Stimulated activated CD4-positive, alpha-beta T cell treated with anti-CD3 and anti-CD28 coated beads, Interleukin-15, amount 100 ng/mL, for 48 hours (primary cell): ENCODE results near the gene VGF.
A peak's percentile ranks its signal among the peaks of the same experiment; 100 is the strongest.

Source experiments
- DNase-seq, 2 donors: peaks; one replicate each; pipeline ENCODE4 v3.0.0-alpha.2; 2020; ENCODE audit warnings: low read depth in 2 of 2

VGF gene

DNA sequence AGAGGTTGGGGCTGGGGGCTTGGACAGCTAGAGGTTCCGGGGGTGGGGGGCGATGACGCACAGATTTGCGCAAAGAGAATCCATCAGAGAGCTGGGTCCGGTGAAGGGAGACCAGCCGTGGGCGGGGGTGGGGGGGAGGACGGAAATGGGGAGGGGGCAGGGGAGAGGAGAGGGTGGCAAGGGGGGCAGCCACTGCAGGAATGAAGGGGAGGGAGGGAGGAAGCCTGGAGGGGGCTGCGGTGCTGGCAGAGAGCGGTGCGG lies 1.2 kb upstream of the VGF start:
- no peak for DNase-seq

DNA sequence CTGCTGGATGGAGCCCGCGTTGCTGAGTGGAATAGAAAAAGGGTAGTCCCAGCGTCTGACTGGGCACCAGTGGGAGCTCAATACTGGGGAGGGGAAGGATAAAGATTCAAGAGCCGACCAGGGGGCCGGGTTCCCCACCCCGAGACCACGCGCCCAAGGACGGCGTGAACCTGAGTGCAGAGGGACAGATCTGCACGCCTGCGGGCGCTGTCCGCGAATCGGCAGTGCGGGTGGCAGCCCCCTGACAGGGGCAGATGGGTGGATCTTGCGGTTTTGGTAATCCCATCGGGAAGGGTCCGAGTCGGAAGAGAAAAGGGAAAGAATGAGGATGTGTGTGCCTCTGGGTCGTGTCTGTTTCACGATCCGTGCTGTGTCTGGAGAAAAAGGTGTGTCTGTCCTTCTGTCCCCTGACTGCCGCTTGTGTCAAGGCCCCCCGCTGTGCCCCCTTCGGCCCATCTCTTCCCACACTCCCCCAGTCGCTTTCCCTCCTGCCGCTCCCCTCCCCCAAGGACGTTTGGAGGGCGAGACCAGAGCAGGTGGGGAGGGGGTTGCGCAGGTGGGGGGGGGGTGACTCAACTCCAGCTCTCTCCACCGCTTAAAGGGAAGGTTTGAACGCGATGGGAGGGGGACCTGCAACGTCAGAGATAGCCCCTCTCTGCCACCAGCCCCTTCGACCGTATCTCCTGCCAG lies 734 bp upstream of the VGF start:
- DNase-seq: no peak

DNA sequence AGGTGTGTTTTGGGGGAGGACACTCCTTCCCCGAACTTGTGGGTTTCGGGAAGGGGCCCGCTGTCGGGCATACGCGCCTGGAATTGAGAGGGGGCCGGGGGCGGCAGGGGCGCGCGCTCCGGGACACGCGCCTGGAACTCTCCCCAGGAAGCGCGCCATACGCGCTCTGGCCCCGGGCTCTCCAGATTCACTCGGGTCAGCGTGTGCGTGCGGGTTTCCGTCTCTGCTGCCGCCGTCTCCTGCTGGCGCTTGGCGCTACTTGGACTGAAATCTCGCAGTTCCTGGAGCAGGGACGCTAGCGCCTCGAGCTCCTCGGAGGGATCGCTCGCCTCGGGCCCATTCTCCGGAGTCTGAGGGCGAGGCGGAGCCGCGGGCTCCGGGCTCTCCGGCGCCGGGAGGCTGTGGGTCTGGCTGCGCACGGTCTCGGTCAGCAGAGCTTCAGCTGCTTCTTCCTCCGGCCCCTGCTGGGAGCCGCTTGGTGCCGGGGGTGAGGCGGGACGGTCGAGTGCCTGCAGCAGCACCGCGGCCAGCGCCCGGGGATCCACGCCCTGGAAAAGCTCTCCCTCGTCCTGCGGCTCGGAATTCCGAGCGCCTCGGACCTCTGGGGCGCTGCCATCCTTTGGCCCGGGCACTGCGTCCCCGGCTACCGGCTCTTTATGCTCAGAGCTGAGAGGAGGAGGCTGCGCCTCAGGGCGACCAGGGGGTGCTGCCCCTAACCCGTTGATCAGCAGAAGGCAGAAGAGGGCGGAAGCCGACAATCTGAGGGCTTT lies 1.1 kb downstream of the VGF start:
- no peak for DNase-seq

DNA sequence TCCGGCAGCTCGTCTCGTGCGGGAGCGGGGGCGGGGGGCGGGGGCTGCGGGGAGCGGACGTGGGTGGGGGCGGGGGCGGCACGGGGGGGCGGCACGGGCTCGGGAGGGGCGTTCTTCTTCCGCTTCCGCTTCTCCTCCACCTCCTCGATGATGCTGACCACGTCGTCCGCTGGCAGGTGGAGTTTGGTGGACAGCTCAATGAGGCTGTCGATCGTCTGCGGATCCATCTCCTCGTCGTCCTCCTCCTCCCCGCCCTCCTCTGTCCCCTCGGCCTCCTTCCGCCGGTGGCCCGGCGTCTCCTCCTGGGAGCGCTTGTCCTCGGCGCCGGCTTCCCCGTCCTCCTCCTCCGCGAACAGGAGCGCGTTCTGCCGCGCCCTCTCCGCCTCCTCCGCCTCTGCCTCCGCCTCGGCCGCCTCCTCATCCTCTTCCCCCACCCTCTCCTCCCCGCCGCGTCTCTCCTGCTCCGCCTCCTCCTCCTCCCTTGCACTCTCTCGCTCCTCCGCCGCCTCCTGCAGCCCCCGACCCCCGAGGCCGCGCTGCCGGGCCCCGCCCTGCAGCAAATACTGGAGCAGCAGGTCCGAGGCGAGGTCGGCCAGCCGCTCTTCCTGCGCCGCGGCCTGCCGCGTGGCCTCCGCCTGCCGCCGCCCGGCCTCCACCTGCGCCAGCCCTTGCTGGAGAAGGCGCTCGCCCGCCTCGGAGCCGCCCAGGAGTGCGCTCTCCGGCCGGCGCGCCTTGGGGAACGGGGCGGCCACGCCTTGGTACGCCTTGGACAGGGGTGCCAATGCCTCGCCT lies 1.9 kb downstream of the VGF start:
- DNase-seq: no peak

DNA sequence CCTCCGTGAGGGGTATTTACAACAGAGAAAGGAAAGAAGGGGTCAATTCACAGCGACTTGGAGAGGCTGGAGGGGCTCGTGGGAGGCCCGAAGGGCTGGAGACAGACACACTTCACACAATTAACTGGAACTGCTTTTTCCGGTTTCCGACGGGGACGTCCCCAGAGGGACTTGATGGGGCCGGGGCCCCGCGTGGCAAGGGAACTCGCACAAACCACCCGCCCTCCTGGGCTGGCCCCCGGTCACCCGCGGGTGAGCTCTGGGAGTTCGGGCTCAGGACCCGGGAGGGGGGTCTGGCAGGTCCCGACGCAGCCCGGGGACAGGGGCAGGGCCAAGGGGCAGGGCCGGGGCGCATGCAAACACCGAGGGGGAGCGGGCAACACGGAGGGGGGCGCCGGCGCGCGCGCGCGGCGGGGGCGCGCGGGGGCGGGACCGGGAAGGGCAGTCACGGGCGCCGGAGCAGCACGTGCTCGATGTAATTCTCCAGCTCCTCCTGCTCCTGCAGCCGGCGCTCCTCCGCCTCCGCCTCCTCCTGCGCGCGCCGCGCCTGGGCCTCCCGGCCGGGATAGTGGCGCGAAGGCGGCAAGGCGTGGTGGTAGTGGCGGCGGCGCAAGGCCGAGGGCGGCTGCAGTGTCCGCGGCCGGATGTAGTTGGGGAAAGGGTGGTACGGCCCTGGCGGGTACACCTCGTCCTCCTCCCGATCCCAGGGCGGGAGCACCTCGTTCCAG lies 2.7 kb downstream of the VGF start:
- no peak for DNase-seq

DNA sequence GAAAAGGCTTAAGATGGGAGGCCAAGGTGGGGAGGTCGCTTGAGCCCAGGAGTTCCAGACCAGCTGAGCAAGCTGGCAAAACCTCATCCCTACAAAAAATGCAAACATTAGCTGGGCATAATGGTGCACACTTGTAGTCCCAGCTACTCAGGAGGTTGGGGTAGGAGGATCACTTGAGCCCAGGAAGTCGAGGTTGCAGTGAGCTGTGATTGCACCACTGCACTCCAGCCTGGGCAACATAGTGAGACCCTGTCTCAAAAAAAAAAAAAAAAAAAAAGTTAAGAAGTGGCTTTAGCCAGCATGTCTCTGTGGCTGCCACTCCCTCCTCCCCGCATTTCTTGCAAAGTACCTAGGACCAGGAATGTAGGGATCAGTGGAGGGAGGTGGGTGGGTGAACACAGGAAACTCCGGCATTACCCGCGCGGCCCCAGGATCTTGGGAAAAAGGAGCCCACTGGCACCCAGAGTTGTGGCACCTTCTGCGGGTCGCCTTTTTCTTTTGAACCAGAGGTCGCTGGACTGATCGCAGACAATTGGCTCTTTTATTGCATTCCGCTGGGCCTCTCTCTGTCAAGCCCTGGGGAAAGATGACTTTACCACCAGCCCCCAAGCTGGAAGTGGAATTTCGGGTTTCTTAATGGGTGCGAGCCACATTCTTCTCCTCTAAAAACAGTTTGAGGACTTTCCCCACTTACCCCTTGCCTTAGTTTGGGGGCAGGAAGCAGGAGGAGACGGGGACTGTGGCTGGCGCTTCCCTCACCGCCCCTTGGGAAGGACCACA lies 3.5 kb downstream of the VGF start:
- DNase-seq: no peak

DNA sequence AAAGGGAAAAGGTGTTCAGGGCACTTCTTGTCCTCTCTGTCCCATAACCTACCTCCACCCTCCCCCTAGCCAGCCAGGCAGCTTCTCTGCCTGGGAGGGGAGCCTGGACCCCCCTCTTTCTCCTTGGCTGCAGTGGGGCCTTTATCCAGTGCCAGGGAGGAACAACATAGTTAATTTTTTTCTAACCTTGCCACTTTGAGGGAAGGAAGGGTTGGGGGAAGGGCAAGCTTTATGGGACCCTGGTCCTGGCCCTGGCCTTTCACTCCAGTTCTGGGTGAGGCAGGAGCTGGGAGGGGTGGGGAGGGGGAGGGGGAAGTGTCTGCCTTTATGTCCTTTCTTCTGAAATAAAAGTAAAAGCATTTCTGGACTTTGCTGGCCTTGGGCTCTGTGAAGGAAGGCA lies 4.5 kb downstream of the VGF start:
- DNase-seq: no peak

DNA sequence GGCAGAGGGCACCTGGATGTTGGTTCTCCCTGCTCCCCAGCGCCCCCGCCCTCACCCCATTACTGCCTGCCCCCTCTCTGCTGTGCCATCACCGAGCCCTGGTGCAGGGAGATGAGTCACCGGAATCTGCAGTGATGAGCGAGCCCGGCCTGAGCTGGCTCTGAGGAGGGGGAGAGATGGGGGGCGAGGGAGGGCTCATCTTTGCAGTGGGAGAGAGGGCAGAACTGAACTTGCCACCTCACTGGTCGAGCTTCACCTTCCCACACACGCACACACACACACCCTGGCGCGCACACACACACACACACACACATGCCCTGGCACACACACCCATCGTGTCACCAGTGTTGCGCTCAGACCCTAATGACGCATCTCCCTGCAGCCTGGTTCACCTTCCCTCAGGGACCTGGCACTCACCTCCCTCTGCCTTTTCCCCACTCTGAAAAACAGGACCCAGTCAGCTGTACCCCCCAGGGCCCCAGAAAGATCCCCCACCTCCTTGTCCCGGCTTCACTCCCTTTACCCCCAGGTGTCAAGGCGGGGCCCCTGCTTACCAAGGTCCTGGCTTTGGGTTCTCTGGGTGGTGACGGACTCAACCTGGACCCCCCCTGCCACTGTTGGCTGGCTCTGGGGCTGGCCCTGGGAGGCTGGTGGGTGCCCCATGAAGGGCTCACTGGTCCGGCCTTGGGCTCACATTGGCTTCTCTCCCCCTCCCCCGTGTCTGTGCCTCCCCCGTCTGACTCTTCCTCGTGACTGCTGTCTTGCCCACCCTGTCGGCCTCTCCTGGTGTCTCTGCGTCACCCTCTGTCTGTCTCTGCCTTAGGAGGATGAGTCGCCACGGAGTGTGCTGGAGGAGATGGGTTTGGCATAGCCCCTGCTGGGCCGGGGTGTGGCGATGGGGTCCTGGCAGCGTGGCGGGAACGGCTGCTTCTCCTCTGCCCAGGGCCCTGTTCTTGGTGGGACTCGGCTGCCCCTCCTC lies 5.4 kb downstream of the VGF start:
- no peak for DNase-seq

DNA sequence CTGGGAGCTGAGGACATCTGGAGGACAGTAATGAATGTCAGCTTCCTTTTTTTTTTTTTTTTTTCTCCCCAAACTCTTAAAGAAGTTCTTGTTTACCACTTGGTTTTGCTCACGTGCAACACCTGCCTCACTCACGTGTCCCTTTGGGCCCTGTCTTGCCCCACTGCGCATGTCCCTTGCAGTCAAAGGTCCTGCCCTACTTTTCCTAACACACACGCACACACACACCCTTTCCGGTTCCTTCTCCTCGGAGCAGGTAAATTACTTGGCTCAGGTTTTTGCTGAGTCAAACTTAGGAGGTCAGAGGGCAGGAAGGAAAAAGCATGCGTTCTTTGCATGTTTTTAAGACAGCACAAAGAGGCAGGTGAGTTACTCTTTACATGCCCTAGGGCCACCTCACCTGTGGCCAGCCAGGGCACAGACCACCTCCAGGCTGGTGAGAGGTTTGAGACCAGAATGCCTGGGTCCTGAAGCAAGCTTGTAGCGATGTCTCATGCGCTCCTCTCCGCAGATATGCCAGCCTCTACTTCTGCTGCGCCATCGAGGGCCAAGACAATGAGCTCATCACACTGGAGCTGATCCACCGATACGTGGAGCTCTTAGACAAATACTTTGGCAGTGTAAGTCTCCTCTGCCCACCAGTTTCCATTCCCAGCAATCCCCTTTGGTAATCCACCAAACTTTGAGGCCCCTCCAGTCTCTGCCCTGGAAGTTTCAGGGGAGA lies 8.3 kb downstream of the VGF start:
- no peak for DNase-seq

DNA sequence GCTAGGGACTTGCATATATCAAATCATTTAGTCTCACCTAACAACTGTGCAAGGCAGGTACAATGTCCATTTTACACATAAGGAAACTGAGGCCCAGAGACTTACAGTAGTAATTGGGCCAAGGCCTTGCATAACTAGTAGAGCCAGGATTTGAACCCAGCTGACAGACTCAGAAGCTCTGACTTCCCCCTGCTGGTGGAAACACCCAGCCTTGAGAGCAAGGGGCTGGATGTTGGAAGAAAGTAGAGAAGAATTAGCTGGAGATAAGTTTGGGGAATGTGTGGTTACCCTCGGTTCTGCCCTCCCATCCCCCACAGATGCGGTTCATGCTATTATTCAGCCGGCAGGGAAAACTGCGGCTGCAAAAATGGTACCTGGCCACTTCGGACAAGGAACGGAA lies 9.1 kb downstream of the VGF start:
- no peak for DNase-seq

DNA sequence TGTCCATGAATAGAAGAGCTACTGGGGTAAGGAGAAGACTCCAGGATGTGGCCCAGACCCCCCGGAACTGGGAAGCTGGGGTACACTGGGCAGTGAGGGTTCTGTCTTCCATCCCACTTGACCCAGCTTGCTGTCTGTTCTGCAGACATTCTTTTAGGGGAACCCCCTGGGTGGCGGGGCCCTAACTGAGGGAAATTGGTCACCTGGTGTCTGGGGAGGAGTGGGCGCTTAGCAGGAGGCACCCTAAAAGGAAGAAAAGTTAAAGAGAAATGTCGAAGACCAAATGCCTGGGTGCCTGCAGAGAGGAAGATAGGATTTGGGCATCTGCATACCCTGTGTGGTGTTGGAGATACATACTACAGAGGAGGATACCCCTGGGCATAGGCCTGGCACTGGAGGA lies 10.1 kb downstream of the VGF start:
- DNase-seq: no peak

DNA sequence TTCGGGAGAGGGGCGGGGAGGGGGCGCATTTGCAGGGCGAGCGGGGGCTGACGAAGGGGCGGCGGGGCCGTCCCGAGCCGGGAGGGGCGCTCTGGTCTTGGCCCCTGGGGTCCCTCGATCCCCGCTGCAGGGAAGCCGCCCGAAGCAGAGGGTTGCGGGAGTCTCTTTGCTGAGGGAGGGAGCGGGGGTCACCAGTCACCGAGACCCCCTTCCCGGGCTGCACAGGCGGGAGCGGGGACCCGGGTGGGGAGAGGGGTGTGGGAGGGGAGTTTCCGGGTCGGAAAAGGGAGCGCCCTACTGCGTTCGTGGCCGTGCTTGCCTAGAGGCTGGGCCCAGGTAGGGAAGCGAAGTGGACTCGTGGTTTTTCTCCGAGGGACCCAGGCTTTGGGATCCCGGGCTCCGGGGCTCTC lies 10.7 kb downstream of the VGF start:
- no peak for DNase-seq

DNA sequence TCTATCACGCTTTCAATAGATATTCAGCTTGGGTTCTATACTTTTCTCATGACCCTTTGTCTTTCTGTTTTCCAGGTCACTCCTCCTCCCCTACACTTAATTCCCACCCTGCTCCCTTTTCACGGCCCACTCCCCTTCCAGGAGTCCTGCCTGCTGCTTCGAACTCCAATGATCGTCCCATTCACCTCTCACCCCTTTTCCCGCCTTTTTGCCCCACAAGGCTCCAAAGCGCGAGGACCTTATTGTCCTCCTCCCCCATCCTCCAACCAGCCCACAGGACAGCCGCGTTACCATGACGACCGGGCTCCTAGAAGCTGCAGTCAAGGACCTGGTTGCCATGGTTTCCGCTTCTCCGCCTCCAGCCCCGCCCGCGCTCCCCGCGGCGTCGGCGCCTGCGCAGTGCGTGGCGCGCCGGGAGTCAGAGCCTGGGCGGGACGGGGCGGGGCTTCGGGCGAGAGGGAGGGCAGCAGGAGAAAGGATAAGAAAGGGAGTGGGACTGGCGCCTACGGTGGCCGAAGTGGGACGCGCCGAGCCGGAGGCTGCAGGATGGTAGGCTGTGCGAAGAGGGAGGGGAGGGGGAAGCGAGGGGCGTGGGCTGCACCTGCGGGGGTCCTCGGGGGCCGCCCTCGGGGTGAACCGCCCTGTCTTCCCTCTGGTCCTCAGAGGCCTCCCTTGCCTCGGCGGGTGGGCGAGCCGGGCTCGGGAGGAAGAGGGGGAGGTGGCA lies 11.2 kb downstream of the VGF start, which contains the start of gene AP1S1:
AP1S1 (plus strand) TSS at position 508 of the 724 bp plus-strand sequence; CDS start at position 547, 39 bp downstream.
- DNase-seq: peak; percentile 87 to 92

DNA sequence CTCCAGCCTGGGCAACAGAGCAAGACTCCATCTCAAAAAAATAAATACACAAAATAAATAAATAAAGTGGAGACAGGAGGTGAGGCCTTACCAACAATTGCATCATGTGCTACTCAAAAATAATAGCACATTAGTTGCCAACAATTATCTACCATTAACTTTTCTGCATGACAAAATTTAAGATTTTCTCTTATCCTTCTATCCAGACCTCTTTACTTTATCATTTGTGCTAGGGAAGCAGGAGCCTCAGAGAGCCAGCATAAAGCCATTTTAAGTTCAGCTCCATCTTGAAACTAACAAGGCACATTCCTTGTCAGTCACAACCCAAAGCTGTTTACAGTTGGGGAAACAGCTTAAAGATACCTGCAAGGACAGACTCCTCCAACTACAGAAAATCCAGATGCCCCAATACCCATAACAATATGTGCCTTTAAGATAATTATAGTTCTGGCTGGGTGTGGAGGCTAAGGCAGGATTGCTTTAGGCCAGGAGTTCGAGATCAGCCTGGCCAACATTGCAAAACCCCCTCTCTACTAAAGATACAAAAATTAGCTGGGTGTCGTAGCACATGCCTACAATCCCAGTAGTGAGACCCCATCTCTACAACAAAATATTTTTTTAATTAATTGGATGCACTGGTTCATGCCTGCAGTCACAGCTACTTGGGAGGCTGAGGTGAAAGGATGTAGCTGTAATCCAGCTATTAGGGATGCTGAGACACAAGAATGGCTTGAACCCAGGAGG lies 13.3 kb downstream of the VGF start:
- DNase-seq: no peak

DNA sequence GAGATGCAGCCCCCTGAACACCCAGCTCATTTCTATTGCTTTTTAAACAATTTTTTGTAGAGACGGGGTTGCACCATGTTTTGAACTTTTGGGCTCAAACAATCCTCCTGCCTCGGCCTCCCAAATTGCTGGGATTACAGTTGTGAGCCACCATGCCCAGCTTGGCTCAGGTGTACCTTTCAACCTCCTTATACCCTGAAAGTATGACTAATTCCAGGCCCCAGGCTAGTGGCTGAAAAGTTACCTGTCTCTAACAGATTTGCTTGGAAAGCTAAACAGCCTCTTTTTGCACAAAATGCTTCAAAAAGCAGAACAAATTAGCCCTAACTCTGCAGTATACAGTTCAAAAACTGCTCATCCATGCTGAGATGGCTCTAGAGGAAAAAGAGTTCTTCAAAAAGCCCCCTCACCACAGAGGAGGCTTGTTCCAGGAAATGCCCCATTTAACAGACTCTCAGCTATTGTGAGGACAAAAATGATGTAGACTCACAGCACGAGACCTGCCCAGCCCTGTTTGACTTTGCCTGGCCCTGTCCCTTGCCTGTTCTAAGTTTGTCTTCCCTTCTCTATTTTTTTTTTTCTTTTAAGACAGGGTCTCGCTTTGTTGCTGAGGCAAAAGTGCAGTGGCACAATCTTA lies 24.5 kb downstream of the VGF start:
- DNase-seq: no peak

DNA sequence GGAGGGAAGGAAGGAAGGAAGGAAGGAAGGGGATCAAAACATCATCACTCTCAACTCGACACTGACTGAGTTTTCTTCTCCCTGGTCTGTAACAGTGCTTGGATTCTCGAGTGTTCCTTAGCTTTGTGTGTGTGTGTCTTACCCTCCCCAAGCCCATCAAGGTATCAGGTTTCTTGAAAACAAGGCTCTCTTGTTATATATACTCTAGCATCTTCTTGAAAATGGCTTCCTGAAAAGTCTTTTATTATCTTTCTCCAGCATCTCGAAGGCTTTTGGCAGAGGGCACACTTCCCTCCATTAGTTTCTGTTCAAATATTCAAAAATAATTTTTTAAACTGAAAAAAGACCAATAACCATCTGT lies 25.1 kb downstream of the VGF start:
- DNase-seq: no peak

DNA sequence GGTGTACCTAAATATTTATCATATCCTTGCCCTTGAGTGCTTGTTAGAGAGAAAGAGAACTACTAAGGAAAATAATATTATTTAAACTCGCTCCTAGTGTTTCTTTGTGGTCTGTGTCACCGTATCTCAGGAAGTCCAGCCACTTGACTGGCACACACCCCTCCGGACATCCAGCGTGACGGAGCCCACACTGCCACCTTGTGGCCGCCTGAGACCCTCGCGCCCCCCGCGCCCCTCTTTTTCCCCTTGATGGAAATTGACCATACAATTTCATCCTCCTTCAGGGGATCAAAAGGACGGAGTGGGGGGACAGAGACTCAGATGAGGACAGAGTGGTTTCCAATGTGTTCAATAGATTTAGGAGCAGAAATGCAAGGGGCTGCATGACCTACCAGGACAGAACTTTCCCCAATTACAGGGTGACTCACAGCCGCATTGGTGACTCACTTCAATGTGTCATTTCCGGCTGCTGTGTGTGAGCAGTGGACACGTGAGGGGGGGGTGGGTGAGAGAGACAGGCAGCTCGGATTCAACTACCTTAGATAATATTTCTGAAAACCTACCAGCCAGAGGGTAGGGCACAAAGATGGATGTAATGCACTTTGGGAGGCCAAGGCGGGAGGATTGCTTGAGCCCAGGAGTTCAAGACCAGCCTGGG lies 27.0 kb downstream of the VGF start:
- peak; percentile 82 to 89 for DNase-seq
